B cell (primary cell): Measurements from ENCODE around the gene C1orf74. TPM values are rescaled to one million over a fixed set of nuclear protein-coding genes. Genes with fewer than 3 reads are reported as not detected.

Source experiments
- ATAC-seq: fragments of 200-7000 bp; cut with Tn5 transposase; one replicate; pipeline ENCODE4 v1.10.0; 2021; ENCODE audit warnings: low read depth, mild to moderate bottlenecking, moderate number of reproducible peaks, moderate library complexity
- CTCF ChIA-PET: fragments of 350-600 bp; sonication (Branson Sonifier 250); formaldehyde crosslinking; loops from one replicate; lab custom pipeline; 2021; ENCODE audit warnings: antibody characterized with exemption, inconsistent platforms; lab: Charles Lee
- POLR2A ChIA-PET: fragments of 350-600 bp; sonication (Branson Sonifier 250); formaldehyde crosslinking; loops from one replicate; lab custom pipeline; 2021; ENCODE audit warnings: antibody characterized with exemption; lab: Charles Lee
- DNase-seq: peaks from one replicate; pipeline ENCODE4 v3.0.0; 2013
- H2AFZ ChIP-seq: 2 replicates; pipeline ENCODE4 v1.6.1; 2012; ENCODE audit warnings: mild to moderate bottlenecking, low read depth, low read length; ENCODE audit not compliant: insufficient read depth, poor library complexity, severe bottlenecking
- H3K27ac ChIP-seq, 2 donors: 1 replicate in 1 of 2; 2 replicates in 1 of 2; pipeline ENCODE4 v1.5.1; 2012 to 2013; ENCODE audit warnings: low read length in 2 of 2, mild to moderate bottlenecking in 2 of 2, moderate library complexity in 1 of 2
- H3K27me3 ChIP-seq, 4 experiments: fragments of 200-600 bp in 1 of 4; sonication (generic) in 1 of 4; replicated peaks in 1 of 4; 1 replicate in 2 of 4; 2 replicates in 2 of 4; pipeline versions ENCODE4 v1.6.1 to v1.7.0; 2013 to 2016; ENCODE audit warnings: low read length in 3 of 4, mild to moderate bottlenecking in 2 of 4, mixed read lengths in 1 of 4, moderate library complexity in 1 of 4; ENCODE audit not compliant: insufficient read depth in 4 of 4, control insufficient read depth in 3 of 4; ENCODE audit errors: control extremely low read depth in 1 of 4
- H3K36me3 ChIP-seq, 2 experiments: replicated peaks in 1 of 2; 1 replicate in 1 of 2; 2 replicates in 1 of 2; pipeline versions ENCODE4 v1.6.1 to v1.7.1; 2013; ENCODE audit warnings: low read length in 1 of 2; ENCODE audit not compliant: insufficient read depth in 2 of 2, control insufficient read depth in 1 of 2; ENCODE audit errors: control extremely low read depth in 1 of 2, extremely low read depth in 1 of 2
- H3K4me1 ChIP-seq, 2 donors: fragments of 200-600 bp in 1 of 2; sonication (generic) in 1 of 2; 1 replicate in 1 of 2; 2 replicates in 1 of 2; pipeline versions ENCODE4 v1.5.1 to v1.6.1; 2013 to 2017; ENCODE audit warnings: low read length in 2 of 2; ENCODE audit not compliant: control insufficient read depth in 2 of 2, insufficient read depth in 2 of 2
- H3K4me2 ChIP-seq: replicated peaks from 2 replicates; pipeline ENCODE3; 2012; ENCODE audit warnings: mild to moderate bottlenecking, low read depth, low read length; ENCODE audit not compliant: poor library complexity, severe bottlenecking
- H3K4me3 ChIP-seq, 5 experiments: fragments of 200-600 bp in 1 of 5; sonication (generic) in 1 of 5; 1 replicate in 3 of 5; 2 replicates in 2 of 5; pipeline versions ENCODE4 v1.5.1 to v1.7.0; 2011 to 2016; ENCODE audit warnings: low read length in 4 of 5, mild to moderate bottlenecking in 4 of 5, low read depth in 2 of 5, control low read depth in 1 of 5, moderate library complexity in 1 of 5; ENCODE audit not compliant: insufficient read depth in 1 of 5; ENCODE audit errors: control extremely low read depth in 1 of 5, extremely low read depth in 1 of 5
- H3K79me2 ChIP-seq: fragments of 200-600 bp; sonication (generic); one replicate; pipeline ENCODE4 v1.6.0; 2016; ENCODE audit warnings: low read length; ENCODE audit not compliant: control insufficient read depth, insufficient read depth
- H3K9ac ChIP-seq: fragments of 200-600 bp; sonication (generic); 2 replicates; pipeline ENCODE4 v1.6.1; 2017; ENCODE audit warnings: mild to moderate bottlenecking, low read length, moderate library complexity
- H3K9me3 ChIP-seq, 3 donors: one replicate each; pipeline versions ENCODE4 v1.6.1 to v1.7.1; 2013; ENCODE audit warnings: low read length in 2 of 3; ENCODE audit not compliant: control insufficient read depth in 2 of 3, insufficient read depth in 1 of 3; ENCODE audit errors: control extremely low read depth in 1 of 3
- H4K20me1 ChIP-seq: 2 replicates; pipeline ENCODE4 v1.6.0; 2012; ENCODE audit warnings: mild to moderate bottlenecking, low read length; ENCODE audit not compliant: insufficient read depth, control insufficient read depth, poor library complexity, severe bottlenecking
- H3K27ac Mint-ChIP-seq: one replicate; pipeline ENCODE4 v1.8.0; 2021; ENCODE audit warnings: mixed read lengths
- H3K27me3 Mint-ChIP-seq: one replicate; pipeline ENCODE4 v1.8.0; 2021; ENCODE audit warnings: mixed read lengths
- H3K4me1 Mint-ChIP-seq: one replicate; pipeline ENCODE4 v1.8.0; 2021; ENCODE audit warnings: mixed read lengths
- H3K4me3 Mint-ChIP-seq: one replicate; pipeline ENCODE4 v1.8.0; 2021; ENCODE audit warnings: mixed read lengths
- H3K9me3 Mint-ChIP-seq: one replicate; pipeline ENCODE4 v1.8.0; 2022; ENCODE audit warnings: mixed read lengths; ENCODE audit not compliant: insufficient read depth
- EZH2 ChIP-seq: IDR thresholded peaks from 2 replicates; pipeline ENCODE4 v1.6.1; 2012; ENCODE audit warnings: borderline replicate concordance, low read depth, mild to moderate bottlenecking, moderate library complexity, low read length; ENCODE audit not compliant: insufficient read depth, poor library complexity, severe bottlenecking
- WGBS: methylation state at CpG from one replicate; pipeline ENCODE4 v1.1.5; 2013; ENCODE audit warnings: missing lambda C conversion rate; ENCODE audit not compliant: insufficient coverage; 5-methylcytosine and 5-hydroxymethylcytosine counted together
- intact Hi-C: fragments of 100-400 bp; cut with micrococcal nuclease; formaldehyde crosslinking; loops from one replicate; pipeline ENCODE4 v1.10.0; 2022
- polyA plus RNA-seq: library from polyadenylated mRNA; depleted of rRNA; stranded (reverse); fragments of >200 nt; gene quantifications from 2 replicates; pipeline ENCODE4 v1.2.3, GENCODE V29; 2012
- total RNA-seq, 2 donors: library from RNA; stranded (reverse); fragments of 120-200 nt in 1 of 2; gene quantifications; 1 replicate in 1 of 2; 2 replicates in 1 of 2; pipeline versions ENCODE4 v1.2.3 to v1.2.4, GENCODE V29; 2013 to 2022
- TF ChIP-seq, protein P1 (sequence below): fragments of 200-600 bp; IDR thresholded peaks from one replicate; pipeline ENCODE4 v1.8.0; 2022; ENCODE audit warnings: antibody characterized with exemption, mild to moderate bottlenecking

Gene C1orf74
- total and polyA plus RNA-seq, 2 donors (not counting 1 experiment from before 2014, with no cell fraction given): 0.49 to 3.4 TPM

GRCh38 chr1:209742409-209743144 is 41.8 kb downstream of the C1orf74 start:
- no peak for ATAC-seq
- Mint-ChIP-seq H3K27ac (no peak overlapping the region), H3K9me3 (no peaks in the 10 kb centered on the region), H3K4me1 (peaks cover 8% of the 10 kb centered on the region), H3K4me3 (no peak overlapping the region), H3K27me3 (no peaks in the 10 kb centered on the region)
- ChIA-PET CTCF (interaction anchor here (0.5 to 1.5 kb wide), 5 partner anchors 11 to 566 kb away, joined by 3 to 4 read pairs (median 3); partner anchors contain the start of gene TRAF3IP3), POLR2A (no interaction called here)
- Histone ChIP-seq H4K20me1 (no peaks in the 10 kb centered on the region), H3K79me2 (no peaks in the 10 kb centered on the region), H3K9me3 (no peaks in the 10 kb centered on the region), H3K9ac (no peak overlapping the region), H3K27ac (no peak overlapping the region), H3K36me3 (no peaks in the 10 kb centered on the region), H3K4me2 (no peak overlapping the region), H3K4me1 (peaks cover 0 to 4% of the 10 kb centered on the region in 2 donors), H2AFZ (peak overlapping the region; percentile 25), H3K4me3 (no peak overlapping the region), H3K27me3 (no peaks in the 10 kb centered on the region)
- TF ChIP-seq EZH2: no peak
- TF ChIP-seq, protein P1, sequence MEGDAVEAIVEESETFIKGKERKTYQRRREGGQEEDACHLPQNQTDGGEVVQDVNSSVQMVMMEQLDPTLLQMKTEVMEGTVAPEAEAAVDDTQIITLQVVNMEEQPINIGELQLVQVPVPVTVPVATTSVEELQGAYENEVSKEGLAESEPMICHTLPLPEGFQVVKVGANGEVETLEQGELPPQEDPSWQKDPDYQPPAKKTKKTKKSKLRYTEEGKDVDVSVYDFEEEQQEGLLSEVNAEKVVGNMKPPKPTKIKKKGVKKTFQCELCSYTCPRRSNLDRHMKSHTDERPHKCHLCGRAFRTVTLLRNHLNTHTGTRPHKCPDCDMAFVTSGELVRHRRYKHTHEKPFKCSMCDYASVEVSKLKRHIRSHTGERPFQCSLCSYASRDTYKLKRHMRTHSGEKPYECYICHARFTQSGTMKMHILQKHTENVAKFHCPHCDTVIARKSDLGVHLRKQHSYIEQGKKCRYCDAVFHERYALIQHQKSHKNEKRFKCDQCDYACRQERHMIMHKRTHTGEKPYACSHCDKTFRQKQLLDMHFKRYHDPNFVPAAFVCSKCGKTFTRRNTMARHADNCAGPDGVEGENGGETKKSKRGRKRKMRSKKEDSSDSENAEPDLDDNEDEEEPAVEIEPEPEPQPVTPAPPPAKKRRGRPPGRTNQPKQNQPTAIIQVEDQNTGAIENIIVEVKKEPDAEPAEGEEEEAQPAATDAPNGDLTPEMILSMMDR: no peak
- intact Hi-C loops: no loop called here
- DNase-seq: no peak
- 82% methylated on average over 5 of the region's 8 CpGs for WGBS

GRCh38 chr1:209741889-209742288 is 42.5 kb downstream of the C1orf74 start:
- POLR2A ChIA-PET: no interaction called here
- H3K9ac ChIP-seq: no peak overlapping the region
- no peak for ATAC-seq
- Mint-ChIP-seq H3K27me3 (no peaks in the 10 kb centered on the region), H3K27ac (no peak overlapping the region), H3K9me3 (no peaks in the 10 kb centered on the region), H3K4me1 (peaks cover 4% of the 10 kb centered on the region), H3K4me3 (no peak overlapping the region)
- no peak overlapping the region for H2AFZ ChIP-seq
- H4K20me1 ChIP-seq: no peaks in the 10 kb centered on the region
- H3K79me2 ChIP-seq: no peaks in the 10 kb centered on the region
- H3K4me3 ChIP-seq: no peak overlapping the region
- H3K36me3 ChIP-seq: no peaks in the 10 kb centered on the region
- no peak overlapping the region for H3K4me2 ChIP-seq
- CTCF ChIA-PET: interaction anchor here (1.3 kb wide), 1 partner anchor 14 kb away, joined by 3 read pairs; the partner anchor contains the start of gene TRAF3IP3
- intact Hi-C loops: no loop called here
- no peaks in the 10 kb centered on the region for H3K4me1 ChIP-seq
- H3K27me3 ChIP-seq: no peaks in the 10 kb centered on the region
- WGBS: 80% methylated on average over 1 of the region's 2 CpGs
- H3K9me3 ChIP-seq: no peaks in the 10 kb centered on the region
- no peak for DNase-seq
- no peak overlapping the region for H3K27ac ChIP-seq
- TF ChIP-seq, protein P1: no peak
- no peak for TF ChIP-seq EZH2
